Body of pancreas (tissue), 4 donors: Measurements from ENCODE around the gene SEL1L3. TPM values are rescaled to one million over a fixed set of nuclear protein-coding genes. Genes with fewer than 3 reads are reported as not detected.

Experiments
- ATAC-seq: fragments of 150-250 bp; one replicate; pipeline ENCODE4 v1.9.1; 2016
- DNase-seq, 4 donors: peaks; one replicate each; pipeline ENCODE4 v3.0.0-alpha.2; 2019
- H3K27ac ChIP-seq, 4 donors: fragments of 200-600 bp; sonication (generic); 1 replicate in 3 of 4; 2 replicates in 1 of 4; pipeline versions ENCODE4 v1.5.1 to v1.6.1; 2016 to 2019; ENCODE audit warnings: mild to moderate bottlenecking in 1 of 4, mixed read lengths in 1 of 4, moderate library complexity in 1 of 4
- H3K27me3 ChIP-seq, 2 donors: fragments of 200-600 bp; sonication (generic); one replicate each; pipeline ENCODE4 v1.6.0; 2016; ENCODE audit warnings: mild to moderate bottlenecking in 1 of 2
- H3K36me3 ChIP-seq, 2 donors: fragments of 200-600 bp; sonication (generic); replicated peaks in 1 of 2; 2 replicates each; pipeline ENCODE4 v1.5.1; 2016; ENCODE audit warnings: low read depth in 2 of 2; ENCODE audit not compliant: insufficient read depth in 1 of 2
- H3K4me1 ChIP-seq: fragments of 200-600 bp; sonication (generic); one replicate; pipeline ENCODE4 v1.6.0; 2016
- H3K4me3 ChIP-seq, 2 donors: fragments of 200-600 bp; sonication (generic); 1 replicate in 1 of 2; 2 replicates in 1 of 2; pipeline ENCODE4 v1.5.1; 2016 to 2019
- H3K9me3 ChIP-seq, 3 donors: fragments of 200-600 bp; sonication (generic); 1 replicate in 2 of 3; 2 replicates in 1 of 3; pipeline ENCODE4 v1.5.1; 2016
- CTCF ChIP-seq, 7 experiments: fragments of 450-650 bp in 4 of 7; fragments of 200-600 bp in 3 of 7; sonication (generic) in 3 of 7; IDR thresholded peaks; one replicate each; pipeline ENCODE4 v1.5.1; 2016 to 2019; ENCODE audit warnings: antibody characterized with exemption in 7 of 7
- POLR2A ChIP-seq, 3 donors: fragments of 450-650 bp; IDR thresholded peaks; one replicate each; pipeline ENCODE4 v1.6.1; 2016; ENCODE audit warnings: antibody characterized with exemption in 3 of 3, mild to moderate bottlenecking in 2 of 3
- WGBS, 2 donors: methylation state at CpG; one replicate each; pipeline ENCODE4 v1.1.5; 2017; 5-methylcytosine and 5-hydroxymethylcytosine counted together
- intact Hi-C: fragments of 100-400 bp; cut with DNase I; formaldehyde crosslinking; loops from one replicate; pipeline ENCODE4 v1.15.1; 2023
- total RNA-seq, 2 donors: library from RNA; depleted of rRNA; stranded (reverse); fragments of >200 nt; gene quantifications; one replicate each; pipeline ENCODE4 v1.1.0, GENCODE V29; 2016

The SEL1L3 gene
- total RNA-seq, 2 donors from 2014 or later: 32.3 to 64.1 TPM

- TF ChIP-seq POLR2A (IDR thresholded peaks at IDR 0.05) (no peak), CTCF (IDR thresholded peaks at IDR 0.05) (no peak)
- Histone ChIP-seq H3K36me3 (no peaks in the 10 kb centered on the region), H3K9me3 (no peaks in the 10 kb centered on the region), H3K27me3 (no peaks in the 10 kb centered on the region), H3K4me1 (no peaks in the 10 kb centered on the region), H3K4me3 (no peak overlapping the region), H3K27ac (no peak overlapping the region)
- ATAC-seq (no peak), DNase-seq (no peak)
- intact Hi-C loops: no loop called here
- 90 to 91% methylated on average over 9 of the region's 9 CpGs for WGBS, 2 donors
Observed at GRCh38 chr4:25729564-25729963, 133.2 kb downstream of the SEL1L3 start.

GRCh38 chr4:25728886-25729285 lies 133.9 kb downstream of the SEL1L3 start:
- ATAC-seq: no peak
- DNase-seq: no peak

GRCh38 chr4:25727711-25728493 lies 134.9 kb downstream of the SEL1L3 start:
- Histone ChIP-seq H3K36me3 (no peaks in the 10 kb centered on the region), H3K4me1 (no peaks in the 10 kb centered on the region), H3K27me3 (no peaks in the 10 kb centered on the region), H3K27ac (no peak overlapping the region), H3K4me3 (no peak overlapping the region), H3K9me3 (no peaks in the 10 kb centered on the region)
- intact Hi-C loops: no loop called here
- WGBS, 2 donors: 89 to 94% methylated on average over 8 to 9 of the region's 9 CpGs
- no peak for ATAC-seq
- DNase-seq: no peak
- TF ChIP-seq CTCF (IDR thresholded peaks at IDR 0.05) (no peak), POLR2A (IDR thresholded peaks at IDR 0.05) (no peak)

More at GRCh38 chr4:25728886-25729285, 133.9 kb downstream of the SEL1L3 start:
- intact Hi-C loops: no loop called here
- Histone ChIP-seq H3K4me1 (no peaks in the 10 kb centered on the region), H3K4me3 (no peak overlapping the region), H3K27me3 (no peaks in the 10 kb centered on the region), H3K27ac (no peak overlapping the region), H3K9me3 (no peaks in the 10 kb centered on the region), H3K36me3 (no peaks in the 10 kb centered on the region)
- WGBS, 2 donors: 40 to 51% methylated on average over 3 of the region's 3 CpGs
- TF ChIP-seq POLR2A (IDR thresholded peaks at IDR 0.05) (no peak), CTCF (IDR thresholded peaks at IDR 0.05) (no peak)

GRCh38 chr4:25725870-25726269 lies 136.9 kb downstream of the SEL1L3 start:
- DNase-seq (no peak), ATAC-seq (no peak)
- Histone ChIP-seq H3K27ac (no peak overlapping the region), H3K36me3 (no peaks in the 10 kb centered on the region), H3K4me3 (no peak overlapping the region), H3K4me1 (no peaks in the 10 kb centered on the region), H3K9me3 (no peaks in the 10 kb centered on the region), H3K27me3 (no peaks in the 10 kb centered on the region)
- WGBS, 2 donors: 74 to 77% methylated on average over 7 of the region's 7 CpGs
- no peak for TF ChIP-seq CTCF (IDR thresholded peaks at IDR 0.05)
- TF ChIP-seq POLR2A (IDR thresholded peaks at IDR 0.05): no peak
- intact Hi-C loops: no loop called here

GRCh38 chr4:25723409-25723808 lies 139.4 kb downstream of the SEL1L3 start:
- Histone ChIP-seq H3K4me3 (no peak overlapping the region), H3K27ac (no peak overlapping the region), H3K36me3 (no peaks in the 10 kb centered on the region), H3K9me3 (no peaks in the 10 kb centered on the region), H3K4me1 (no peaks in the 10 kb centered on the region), H3K27me3 (no peaks in the 10 kb centered on the region)
- ATAC-seq (no peak), DNase-seq (no peak)
- 56 to 67% methylated on average over 1 of the region's 1 CpG for WGBS, 2 donors
- intact Hi-C loops: no loop called here
- TF ChIP-seq CTCF (IDR thresholded peaks at IDR 0.05): no peak
- no peak for TF ChIP-seq POLR2A (IDR thresholded peaks at IDR 0.05)
